COR-L47 (cell line): ENCODE data around the gene TNNI2.
"Not testable (repeated sequence)": the region's sequence is repeated elsewhere in the genome, so short reads cannot be mapped to it uniquely, and the experiment has no call there.

ENCODE experiments used
- DNase-seq: peaks from one replicate; lab custom pipeline; 2025; lab: John Stamatoyannopoulos, UW

Gene TNNI2

GRCh38 chr11:1875093-1875850 lies 36.5 kb downstream of the TNNI2 start:
- peak; percentile 40 for DNase-seq

- DNase-seq, result not testable (repeated sequence)
Measured at GRCh38 chr11:1875851-1876301, 37.1 kb downstream of the TNNI2 start.

GRCh38 chr11:1876361-1877063 lies 37.7 kb downstream of the TNNI2 start:
- peak; percentile 13 for DNase-seq

DNA sequence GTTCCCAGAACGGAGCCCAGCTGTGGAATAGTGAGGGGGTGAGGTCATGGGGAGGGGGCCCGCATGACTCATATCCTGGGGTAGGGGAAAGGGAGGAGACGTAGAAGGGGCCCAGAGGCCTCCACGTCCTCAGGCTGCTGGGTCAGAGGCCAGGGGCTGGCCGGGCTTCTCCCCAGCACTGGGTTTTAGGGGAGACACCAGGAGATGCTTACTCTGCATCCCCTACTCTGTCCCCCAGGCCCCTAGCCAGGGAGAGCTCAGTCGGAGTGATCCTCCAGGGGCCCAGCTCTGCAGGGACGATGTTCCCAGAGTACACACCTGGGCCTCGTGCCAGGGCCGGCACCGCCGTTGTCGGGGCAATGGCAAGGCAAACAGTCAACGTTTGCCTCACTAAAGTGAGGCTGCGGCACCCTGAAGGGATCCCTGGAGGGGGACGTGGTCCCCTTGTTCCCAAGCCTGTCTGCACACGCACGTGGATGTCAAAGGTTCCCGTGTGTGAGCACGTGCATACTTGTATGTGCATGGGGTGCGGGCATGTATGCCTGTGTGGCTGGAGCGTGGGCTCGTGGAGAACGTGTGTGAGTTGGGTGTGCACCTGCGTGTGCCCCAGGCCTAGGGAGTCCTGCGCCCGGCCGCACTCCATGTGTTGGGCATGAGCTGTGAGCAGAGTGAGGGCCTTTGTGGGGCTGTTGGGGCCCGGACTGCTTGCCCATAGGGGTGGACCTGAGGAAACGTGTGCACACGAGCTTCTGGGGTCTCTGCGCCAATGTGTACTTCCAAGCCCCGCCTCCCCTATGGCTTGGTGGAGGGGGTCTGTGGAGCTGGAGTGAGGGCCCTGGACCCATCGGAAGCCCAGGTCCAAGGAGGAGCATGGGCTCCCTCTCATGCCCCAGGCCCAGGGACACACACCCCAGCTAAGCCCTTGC lies 38.7 kb downstream of the TNNI2 start:
- DNase-seq, result peak; percentile 76

- no peak for DNase-seq
Measured at GRCh38 chr11:1878137-1879031, 39.6 kb downstream of the TNNI2 start.

DNA sequence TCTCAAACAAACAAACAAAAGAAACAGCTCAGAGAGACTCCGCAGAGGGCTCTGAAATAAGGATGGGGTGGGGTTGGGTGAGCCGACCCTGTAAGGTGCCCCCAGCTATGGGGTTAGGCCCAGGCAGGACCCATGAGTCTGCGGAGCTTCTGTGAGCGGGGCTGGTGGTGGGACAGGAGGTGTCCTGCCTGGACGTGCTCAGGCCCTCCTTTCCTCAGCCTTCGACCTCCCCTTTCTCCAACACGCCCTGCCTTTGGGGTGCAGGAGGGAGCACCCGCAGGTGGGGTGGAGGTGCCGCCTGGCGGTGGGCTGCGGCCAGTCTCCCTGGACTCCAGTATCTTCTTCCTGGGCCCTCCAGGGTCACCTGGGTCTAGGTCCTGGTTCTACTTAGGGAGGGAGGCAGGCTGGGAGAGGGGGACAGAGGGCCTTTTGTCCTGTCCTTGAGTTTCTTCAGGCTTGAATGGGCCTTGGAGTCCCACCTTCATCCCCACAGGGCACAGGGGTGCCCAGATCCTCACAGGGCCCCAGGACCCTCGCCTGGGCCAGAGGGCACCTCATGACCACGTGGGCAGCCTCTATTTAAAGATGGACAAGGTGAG lies 40.7 kb downstream of the TNNI2 start:
- DNase-seq, result no peak

DNA sequence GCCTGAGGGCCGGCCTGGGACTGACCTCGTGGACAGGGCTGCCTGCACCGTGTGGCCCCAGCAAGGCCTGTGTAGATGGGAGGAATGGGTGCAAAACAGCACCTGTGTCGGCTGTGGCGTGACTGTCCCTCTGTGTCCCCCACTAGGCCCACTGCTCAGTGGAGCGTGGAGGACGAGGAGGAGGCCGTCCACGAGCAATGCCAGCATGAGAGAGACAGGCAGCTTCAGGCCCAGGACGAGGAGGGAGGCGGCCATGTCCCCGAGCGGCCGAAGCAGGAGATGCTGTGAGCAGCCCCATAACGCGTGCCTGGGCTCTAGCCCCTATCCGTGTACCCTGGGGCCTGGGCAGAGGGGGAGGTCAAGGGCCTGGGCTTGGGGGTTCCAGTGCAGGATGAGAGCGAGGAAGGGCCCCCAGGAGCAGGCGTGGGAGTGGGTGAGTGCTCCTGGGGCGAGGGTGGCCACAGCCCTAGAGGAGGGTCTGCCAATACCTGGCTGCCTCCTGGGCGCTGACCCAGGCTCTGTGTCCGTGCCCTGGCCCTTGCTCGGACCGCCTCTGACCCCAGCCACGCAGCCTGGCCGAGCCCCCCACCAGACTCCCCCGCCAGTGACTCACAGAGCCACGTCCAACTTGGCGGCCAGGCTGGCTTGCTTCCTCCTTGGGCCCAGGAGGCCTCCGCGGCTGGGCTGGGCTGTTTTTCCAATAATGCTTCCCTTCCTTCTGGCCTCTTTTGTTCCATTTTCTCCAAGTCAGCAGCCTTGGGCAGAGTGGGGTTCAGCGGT lies 41.4 kb downstream of the TNNI2 start:
- DNase-seq, result no peak

DNA sequence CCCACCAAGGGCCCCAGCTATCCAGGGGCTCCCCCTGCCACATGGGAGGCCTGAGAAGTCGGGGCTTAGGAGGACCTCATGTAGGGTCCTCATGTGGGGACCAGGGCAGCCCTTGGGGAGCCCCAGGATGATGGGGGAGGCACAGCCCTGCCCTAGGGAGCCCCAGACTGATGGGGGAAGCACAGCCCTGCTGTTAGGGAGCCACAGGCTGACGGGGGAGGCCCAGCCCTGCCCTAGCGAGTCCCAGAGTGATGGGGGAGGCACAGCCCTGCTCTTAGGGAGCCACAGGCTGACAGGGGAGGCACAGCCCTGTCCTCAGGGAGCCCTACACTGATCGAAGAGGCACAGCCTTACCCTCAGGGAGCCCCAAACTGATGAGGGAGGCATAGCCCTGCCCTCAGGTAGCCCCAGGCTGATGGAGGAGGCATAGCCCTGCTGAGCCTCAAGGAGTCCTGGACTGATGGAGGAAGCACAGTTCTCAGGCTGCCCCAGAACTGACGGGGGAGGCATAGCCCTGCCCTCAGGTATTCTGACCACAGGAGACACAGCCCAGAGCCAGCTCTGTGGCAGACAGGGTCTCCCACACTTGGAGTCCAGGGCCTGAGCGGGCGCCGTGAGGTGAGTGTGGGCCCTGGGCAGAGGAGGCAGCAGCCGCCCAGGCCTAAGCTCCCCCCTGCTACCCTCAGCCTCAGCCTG lies 42.1 kb downstream of the TNNI2 start:
- DNase-seq, result no peak

DNA sequence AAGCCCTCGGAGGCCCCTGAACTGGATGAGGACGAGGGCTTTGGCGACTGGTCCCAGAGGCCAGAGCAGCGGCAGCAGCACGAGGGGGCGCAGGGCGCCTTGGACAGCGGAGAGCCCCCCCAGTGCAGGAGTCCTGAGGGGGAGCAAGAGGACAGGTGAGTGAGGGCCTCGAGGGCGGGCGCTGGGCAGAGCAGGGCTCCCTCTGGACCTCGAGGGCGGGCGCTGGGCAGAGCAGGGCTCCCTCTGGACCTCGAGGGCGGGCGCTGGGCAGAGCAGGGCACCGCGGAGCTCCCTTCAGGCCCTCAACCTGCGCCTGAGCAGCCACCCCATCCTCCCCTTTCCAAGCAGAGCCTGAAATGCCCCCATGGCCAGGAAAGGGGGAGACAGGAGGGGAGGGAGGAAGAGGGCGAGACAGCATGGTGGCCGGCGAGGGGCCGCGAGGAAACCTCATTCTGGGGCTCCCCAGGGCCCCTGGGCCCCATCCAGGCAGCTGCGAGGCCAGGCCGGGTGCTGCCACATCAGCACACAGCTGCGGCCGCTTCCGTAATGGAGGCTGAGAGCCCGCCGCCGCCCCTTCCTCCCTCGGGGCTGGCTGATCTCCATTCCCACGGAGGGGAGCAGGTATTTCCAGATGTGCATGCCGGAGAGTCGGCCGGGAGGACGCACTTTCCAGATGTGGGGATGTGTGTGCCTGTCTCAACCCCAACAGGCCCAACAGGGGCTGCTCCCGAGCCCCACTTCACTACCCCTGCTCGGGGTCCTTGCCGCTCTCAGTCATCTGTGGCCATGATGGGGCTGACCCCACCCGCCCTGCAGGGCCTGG lies 42.9 kb downstream of the TNNI2 start:
- no peak for DNase-seq

- DNase-seq, result peak; percentile 75
Measured at GRCh38 chr11:1882265-1883238, 43.8 kb downstream of the TNNI2 start.

DNA sequence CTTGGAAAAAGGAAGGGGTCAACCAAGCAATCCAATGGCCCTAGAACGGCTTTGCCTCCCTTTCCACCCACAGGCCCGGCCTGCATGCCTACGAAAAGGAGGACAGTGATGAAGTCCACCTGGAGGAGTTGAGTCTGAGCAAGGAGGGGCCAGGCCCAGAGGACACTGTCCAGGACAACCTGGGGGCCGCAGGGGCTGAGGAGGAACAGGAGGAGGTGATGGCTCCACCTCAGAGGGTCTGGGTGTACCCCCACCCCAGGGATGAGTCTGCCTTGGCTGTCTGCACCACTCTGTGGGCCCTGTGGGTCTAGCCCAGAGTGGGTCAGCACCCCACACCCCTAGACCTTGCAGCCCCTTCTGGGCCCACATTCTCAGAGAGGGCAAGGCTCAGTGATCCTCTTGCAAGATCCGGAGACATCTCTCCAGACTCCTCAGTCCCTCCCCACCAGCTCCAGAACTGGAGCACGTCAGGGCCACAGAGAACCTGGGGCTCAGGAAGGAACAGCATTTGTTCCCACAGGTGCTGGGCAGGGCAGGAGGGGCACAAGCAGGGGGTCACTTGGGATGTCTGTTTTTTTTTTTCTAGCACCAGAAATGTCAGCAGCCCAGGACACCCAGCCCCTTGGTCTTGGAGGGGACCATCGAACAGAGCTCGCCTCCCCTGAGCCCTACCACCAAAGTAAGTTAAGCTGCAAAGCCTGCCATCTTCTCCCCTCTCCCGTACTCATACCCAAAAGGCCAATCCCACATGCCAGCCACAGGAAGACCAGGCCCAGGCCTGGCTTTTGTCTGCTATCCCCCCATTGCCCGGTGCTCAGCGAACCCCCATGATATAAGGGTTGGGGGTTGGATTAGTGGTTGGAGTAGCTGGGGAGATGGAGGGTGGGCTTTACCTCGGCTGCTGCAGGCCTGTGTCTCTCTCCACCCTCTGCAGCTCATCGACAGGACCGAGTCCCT lies 44.8 kb downstream of the TNNI2 start:
- no peak for DNase-seq

GRCh38 chr11:1884303-1884700 lies 45.5 kb downstream of the TNNI2 start:
- DNase-seq, result no peak

DNA sequence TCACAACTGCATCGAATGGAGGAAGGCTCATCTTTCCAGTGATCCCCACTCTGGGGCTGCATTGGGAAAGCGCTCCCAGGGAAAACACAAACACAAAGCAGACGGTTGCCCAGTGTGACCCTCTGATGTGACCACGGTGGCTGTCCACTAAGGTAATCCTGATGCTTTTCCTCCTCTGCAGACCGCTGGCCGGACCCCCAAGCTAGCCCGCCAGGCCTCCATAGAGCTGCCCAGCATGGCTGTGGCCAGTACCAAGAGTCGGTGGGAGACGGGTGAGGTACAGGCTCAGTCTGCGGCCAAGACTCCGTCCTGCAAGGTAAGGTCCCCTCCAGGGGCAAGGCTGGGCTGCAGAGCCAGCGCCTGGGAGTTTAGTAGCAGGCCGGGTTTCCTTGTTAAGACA lies 47.8 kb downstream of the TNNI2 start:
- not testable (repeated sequence) for DNase-seq

DNA sequence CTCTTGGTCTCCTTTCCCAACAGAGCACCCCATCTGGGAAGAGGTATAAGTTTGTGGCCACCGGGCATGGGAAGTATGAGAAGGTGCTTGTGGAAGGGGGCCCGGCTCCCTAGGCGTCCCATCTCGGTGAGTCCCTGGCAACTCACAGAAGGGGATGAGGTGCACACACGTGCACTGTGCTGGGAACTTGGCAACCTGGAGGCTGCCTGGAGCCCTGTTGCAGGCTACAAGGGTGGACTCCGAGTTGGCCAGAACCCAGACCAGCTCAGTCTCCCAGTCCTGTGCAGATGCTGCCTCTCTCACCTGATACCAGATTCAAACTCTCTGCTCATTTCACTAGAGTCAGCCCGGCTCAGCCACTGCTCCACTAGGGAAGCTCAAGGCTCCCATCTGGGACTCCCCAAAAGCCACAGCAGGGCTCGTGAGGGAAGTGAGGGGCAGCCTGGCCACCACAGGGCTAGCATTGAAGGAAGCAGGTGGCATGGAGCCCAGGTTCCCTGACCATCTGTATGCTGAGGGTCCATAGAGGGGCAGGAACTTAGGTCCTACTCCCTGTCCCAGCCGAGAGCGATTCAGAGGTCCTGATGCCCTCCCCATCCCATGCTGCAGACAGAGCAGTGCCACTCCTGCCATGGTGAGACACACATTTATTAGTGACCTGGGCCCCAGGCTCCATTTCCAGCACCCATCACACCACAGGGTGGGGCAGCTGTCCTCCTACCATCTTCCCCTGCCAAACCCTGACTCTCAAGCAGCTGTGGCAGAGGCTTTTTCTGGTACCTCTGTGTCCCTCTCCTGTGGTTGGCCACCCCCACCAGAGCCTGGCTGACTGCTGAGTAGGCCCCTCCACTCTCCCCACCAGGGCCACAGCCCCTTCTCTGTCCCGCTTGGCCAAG lies 48.9 kb downstream of the TNNI2 start:
- no peak for DNase-seq

DNA sequence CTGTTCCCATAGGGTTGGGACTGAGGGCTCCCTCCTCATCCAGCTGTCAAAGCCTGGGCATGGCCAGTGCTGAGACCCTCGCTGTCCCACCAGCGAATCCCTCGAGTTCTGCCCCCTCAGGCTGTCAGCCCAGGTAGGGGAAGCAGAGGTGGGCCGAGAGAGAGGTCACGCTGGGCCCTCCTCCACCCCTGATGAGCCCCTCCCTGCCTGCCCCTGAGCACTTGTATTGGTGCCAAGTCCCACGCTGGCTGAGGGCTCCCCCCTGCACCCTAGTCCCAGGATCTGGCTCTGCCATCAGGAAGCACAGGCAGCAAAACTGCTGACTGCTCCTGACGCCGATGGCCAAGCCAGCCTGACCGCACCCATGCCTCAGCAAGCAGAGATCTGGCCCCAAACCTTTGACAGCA lies 49.6 kb downstream of the TNNI2 start:
- DNase-seq, result no peak
